ENCODE results near the gene SAXO2.
"Not testable (repeated sequence)": the region's sequence is repeated elsewhere in the genome, so short reads cannot be mapped to it uniquely, and the experiment has no call there.

The SAXO2 gene

DNA sequence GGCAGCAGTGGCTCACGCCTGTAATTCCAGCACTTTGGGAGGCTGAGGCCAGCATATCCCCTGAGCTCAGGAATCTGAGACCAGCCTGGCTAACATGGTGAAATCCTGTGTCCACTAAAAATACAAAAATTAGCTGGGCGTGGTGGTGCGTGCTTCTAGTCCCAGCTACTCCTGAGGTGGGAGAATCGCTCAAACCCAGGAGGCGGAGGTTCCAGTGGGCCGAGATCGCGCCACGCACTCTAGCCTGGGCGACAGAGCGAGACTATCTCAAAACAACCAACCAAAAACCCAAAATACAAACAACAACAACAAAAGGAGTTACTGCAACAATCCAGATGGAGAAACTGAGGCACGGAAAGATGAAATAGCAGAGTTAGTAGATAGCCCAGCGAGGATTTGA lies 35.4 kb downstream of the SAXO2 start:
- TF ChIP-seq, protein P1, sequence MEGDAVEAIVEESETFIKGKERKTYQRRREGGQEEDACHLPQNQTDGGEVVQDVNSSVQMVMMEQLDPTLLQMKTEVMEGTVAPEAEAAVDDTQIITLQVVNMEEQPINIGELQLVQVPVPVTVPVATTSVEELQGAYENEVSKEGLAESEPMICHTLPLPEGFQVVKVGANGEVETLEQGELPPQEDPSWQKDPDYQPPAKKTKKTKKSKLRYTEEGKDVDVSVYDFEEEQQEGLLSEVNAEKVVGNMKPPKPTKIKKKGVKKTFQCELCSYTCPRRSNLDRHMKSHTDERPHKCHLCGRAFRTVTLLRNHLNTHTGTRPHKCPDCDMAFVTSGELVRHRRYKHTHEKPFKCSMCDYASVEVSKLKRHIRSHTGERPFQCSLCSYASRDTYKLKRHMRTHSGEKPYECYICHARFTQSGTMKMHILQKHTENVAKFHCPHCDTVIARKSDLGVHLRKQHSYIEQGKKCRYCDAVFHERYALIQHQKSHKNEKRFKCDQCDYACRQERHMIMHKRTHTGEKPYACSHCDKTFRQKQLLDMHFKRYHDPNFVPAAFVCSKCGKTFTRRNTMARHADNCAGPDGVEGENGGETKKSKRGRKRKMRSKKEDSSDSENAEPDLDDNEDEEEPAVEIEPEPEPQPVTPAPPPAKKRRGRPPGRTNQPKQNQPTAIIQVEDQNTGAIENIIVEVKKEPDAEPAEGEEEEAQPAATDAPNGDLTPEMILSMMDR (IDR thresholded peaks at IDR 0.05; ENCODE audit: borderline replicate concordance, control extremely low read depth, extremely low read depth, insufficient read depth, missing control alignments): no peak
- in situ Hi-C loops (cut with MboI; ENCODE audit: low sequenced_read_pairs, unreplicated experiment): no loop called here
- no peak for DNase-seq (ENCODE audit: low spot score)

DNA sequence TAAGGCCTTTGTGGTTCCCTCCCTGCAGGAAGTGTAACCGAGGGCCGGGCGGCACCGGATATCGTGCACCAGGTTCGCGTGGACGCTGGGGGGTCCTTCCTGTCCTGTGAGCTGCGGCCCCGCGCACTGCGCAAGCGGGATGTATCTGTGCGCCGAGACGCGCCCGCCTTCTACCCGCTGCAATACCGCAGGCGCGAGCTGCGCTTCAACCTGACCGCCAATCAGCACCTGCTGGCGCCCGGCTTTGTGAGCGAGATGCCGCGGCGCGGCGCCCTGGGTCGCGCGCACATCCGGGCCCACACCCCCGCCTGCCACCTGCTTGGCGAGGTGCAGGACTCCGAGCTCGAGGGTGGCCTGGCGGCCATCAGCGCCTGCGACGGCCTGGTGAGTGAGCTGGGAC lies 35.9 kb downstream of the SAXO2 start:
- no peak for DNase-seq (ENCODE audit: low spot score)
- TF ChIP-seq, protein P1 (IDR thresholded peaks at IDR 0.05; ENCODE audit: borderline replicate concordance, control extremely low read depth, extremely low read depth, insufficient read depth, missing control alignments): no peak
- in situ Hi-C loops (cut with MboI; ENCODE audit: low sequenced_read_pairs, unreplicated experiment): no loop called here

DNA sequence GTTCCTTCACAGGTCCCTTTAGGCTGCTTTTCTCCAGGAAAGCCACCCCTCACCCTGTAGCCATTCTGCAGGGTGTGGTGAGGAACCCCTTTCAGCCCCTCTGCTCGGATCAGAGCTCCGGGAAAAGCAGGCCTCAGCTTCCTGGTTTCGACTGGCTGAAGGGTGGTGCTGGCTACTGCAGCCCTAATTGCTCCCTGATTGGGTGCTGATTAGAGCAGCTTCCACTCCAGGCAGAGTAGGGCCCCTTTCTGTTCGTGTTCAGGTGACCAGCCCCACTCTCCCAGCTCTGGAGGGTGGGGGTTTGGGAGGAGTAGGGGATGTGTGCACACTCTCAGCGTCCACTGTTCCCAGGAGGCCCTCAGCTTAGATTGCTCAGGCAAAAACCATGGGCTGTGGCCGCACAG lies 36.9 kb downstream of the SAXO2 start:
- in situ Hi-C loops (cut with MboI; ENCODE audit: low sequenced_read_pairs, unreplicated experiment); DNase-seq (ENCODE audit: low spot score): not testable (repeated sequence)

DNA sequence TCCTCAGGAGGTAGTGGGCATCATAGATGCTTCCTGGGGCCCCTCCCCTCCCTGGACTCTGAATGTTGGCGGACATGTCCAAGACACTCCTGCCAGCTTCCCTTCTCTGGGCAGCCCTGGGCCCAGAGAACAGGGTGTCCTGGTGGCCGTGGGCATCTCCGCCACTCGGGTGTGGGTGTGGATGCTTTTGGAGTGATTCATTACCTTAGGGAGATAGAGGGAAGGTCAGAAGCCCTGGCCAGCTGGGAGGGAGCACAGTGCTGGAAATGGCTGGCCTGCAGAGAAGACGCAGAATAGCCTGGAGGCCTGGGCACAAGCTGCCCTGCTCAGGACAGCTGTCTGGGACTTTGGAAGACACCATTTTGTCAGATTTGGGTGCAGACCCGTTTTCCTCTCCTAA lies 37.7 kb downstream of the SAXO2 start:
- DNase-seq (ENCODE audit: low spot score); in situ Hi-C loops (cut with MboI; ENCODE audit: low sequenced_read_pairs, unreplicated experiment): not testable (repeated sequence)

DNA sequence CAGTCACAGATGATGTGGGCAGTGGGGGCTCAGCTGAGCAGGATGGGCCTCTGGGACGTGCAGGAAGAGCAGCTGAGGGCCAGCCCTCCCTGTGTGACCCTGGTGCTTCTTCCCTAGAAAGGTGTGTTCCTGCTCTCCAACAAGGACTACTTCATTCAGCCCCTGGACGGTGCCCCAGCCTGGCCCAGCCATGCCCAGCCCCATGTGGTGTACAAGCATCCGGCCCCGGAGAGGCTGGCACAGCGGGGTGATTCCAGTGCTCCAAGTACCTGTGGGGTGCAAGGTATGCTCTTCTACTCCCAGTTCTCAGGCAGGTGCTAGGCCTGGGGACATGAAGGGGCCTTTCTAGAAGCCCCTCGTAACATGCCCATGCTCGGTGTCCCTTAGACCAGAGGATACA lies 38.3 kb downstream of the SAXO2 start:
- TF ChIP-seq, protein P1 (IDR thresholded peaks at IDR 0.05; ENCODE audit: borderline replicate concordance, control extremely low read depth, extremely low read depth, insufficient read depth, missing control alignments): no peak
- DNase-seq (ENCODE audit: low spot score): no peak
- in situ Hi-C loops (cut with MboI; ENCODE audit: low sequenced_read_pairs, unreplicated experiment): no loop called here

DNA sequence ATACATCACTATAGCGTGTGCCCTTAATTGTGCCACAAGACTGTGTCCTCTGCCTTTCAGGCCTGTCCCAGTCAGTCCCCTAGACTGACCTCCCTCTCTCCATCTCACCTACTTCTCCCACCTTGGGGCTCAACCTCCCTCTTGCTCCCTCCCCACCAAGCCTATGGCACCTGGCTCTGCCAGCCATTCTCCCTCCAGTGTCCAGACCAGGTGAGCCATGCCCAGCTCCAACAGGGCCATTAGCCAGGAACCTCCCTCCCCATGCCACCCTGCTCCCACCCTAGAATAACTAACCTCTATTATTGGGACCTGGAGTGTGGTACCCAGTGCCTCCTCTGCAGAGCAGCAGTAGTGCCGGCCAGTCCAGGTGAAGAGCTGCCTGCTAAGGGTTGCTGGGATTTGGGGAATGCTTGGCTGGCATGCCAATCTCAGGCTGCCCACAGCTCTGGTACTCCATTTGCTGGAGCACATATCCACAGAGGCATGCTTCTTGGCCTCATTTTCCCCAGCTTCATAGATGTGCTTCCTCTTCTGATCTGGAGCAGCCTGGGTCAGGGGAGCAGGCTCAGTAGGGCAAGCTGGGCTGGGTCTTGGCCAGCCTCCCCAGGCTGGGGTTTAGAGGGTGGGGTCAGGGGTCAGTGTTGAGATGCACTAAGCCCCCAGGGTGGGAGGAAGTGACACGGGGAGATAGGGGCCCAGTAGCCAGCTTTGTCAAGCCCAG lies 38.8 kb downstream of the SAXO2 start:
- DNase-seq (ENCODE audit: low spot score): no peak
- in situ Hi-C loops (cut with MboI; ENCODE audit: low sequenced_read_pairs, unreplicated experiment): no loop called here
- TF ChIP-seq, protein P1 (IDR thresholded peaks at IDR 0.05; ENCODE audit: borderline replicate concordance, control extremely low read depth, extremely low read depth, insufficient read depth, missing control alignments): no peak

DNA sequence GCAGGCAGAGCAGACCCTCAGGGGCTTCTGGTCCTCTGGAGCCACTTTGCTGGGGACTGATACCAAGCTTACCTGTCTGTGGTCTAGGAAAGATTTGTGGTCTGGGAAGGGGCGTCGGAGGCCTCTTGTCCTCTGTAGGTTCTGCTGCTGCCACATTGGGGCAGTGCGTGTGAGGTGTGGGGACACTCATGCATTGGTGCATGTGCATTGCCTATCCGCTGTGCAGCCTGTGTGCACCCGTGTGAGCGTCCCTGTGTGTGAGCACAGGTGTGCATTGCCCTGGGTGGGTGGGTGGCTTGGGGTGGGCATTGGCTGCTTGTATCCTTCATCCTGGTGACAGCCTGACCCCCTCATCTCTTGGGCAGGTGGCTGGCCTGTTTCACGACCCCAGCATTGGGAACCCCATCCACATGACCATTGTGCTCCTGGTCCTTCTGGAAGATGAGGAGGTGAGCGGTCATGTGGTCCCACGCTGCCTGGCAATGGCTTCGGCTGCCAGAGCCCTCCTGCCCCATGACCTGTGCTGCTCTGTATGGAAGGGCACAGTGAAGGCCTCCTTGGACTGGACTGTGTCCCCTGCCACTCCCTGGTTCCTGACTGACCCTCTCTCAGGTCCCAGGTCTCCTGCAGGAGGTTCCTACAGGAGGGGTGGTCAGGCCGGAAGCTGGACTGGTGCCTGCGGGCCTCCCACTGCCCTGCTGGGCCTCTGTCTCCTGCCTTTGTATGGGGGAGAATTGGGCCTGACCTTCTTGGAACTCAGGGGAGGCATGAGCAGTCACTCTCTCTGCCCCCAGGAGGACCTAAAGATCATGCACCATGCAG lies 41.5 kb downstream of the SAXO2 start:
- no peak for DNase-seq (ENCODE audit: low spot score)
- TF ChIP-seq, protein P1 (IDR thresholded peaks at IDR 0.05; ENCODE audit: borderline replicate concordance, control extremely low read depth, extremely low read depth, insufficient read depth, missing control alignments): no peak
- in situ Hi-C loops (cut with MboI; ENCODE audit: low sequenced_read_pairs, unreplicated experiment): no loop called here

Measured in GM13976 (cell line).